Measurements from ENCODE around the gene PSTK.

Gene PSTK, protein sequence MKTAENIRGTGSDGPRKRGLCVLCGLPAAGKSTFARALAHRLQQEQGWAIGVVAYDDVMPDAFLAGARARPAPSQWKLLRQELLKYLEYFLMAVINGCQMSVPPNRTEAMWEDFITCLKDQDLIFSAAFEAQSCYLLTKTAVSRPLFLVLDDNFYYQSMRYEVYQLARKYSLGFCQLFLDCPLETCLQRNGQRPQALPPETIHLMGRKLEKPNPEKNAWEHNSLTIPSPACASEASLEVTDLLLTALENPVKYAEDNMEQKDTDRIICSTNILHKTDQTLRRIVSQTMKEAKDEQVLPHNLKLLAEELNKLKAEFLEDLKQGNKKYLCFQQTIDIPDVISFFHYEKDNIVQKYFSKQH

DNA sequence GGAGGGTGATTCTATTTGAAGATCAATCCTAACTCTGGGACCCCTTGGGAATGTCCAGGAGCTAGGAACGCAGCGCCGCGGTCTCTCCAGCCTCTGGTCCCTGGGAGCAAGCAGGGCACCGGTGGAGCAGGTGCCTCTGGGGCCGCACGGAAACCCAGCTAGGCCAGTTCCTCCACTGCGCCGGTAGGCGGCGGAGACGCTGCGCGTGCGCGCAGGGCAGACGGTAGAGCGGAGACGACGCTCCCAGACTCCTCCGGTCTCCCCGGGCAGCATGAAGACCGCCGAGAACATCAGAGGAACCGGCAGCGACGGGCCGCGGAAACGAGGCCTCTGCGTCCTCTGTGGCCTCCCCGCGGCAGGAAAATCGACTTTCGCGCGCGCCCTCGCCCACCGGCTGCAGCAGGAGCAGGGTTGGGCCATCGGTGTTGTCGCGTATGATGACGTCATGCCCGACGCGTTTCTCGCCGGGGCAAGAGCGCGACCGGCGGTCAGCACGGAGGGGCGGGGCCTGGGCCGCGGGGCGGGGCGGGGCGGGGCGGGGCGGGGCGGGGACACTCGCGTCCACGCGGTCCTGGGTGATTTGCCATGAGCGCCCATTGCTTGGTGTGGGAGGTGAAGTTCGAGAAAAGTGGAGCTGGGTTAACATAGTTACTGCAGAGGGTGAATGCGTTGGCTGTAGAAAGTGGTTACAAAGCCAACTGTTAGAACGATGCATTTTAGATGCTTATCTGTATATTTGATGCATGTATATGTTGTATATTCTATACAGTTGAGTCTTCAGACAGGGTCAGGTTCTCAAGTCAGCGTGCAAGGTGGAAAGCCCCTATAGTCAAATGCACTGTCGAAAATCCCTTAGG is at the start of gene PSTK:
Gene PSTK, plus strand, starts transcription at position 193 of the 857 bp plus-strand sequence. Its CDS starts 79 bp downstream, at position 272.
- DNase-seq (ENCODE audit: low read depth in 2 of 2): peak; percentile 75 to 79

DNA sequence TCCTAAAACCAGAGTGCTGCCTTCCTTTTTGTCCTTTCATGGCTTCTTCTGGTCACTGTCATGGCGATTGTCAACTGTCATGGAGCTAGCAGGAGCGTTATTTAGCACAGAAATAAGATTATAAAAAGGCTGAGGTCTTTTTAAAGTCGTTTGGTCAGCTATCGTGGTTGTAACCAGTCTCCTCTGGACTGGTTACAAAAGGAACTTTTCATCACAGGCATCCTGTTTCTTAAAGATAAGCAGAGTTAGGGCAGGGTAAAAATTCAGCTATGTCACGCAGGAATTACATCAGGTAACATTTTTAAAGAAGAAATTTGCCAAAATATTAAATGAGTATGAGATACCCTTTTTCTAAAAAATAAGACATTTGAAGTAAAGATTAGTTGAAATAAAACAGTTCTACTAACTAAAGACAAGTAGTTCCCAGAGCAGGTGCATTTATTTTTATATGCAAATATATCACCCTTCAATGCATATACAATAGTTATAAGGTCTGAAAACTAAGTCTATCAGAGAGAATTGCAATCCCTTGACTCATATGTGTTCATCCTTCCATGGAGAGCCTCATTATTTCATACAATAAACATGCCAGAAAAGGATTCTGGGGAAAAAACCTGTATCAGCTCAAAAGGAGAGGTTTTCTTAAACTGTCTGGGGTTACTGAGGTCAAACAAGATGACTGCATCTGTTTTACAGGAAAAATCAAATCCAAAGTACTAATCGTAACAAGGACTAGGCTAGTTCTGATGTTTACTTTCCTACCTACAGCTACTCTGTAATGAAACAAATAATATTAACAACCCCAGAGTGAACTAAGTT is 48.9 kb upstream of the PSTK start:
- no peak for DNase-seq (ENCODE audit: low read depth in 2 of 2)

DNA sequence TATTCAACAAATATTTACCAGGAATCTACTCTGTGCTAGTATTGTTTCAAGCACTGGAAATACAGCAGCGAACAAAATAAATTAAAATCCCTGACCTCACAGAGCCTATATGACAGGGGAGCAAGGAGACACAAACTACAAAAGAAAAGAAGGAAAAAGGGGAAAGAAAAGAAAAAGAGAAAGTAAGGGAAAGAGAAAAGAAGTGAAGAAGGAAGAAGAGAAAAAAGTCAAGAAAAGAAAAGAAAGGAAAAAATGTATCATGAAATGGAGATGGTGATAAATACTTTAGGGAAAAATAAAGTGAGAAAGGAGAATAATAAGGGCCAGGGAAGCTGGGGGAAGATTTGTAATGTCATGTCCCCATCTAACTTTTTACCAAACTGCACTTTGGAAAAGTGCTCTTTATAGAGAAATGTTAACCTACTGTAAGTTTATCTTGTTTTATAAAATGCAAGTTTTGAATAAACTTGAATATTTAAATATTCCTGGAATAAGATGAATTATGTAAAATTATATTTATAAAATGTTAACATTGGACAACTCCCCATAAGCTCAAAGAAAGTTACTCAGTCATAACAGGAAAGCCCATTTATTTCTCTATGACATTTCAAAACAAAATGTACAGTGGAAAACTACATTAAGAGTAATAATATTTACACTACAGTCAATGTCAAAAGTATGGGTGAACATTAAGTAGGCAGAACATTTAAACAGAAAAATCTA is 40.9 kb upstream of the PSTK start:
- DNase-seq (ENCODE audit: low read depth in 2 of 2): no peak

DNA sequence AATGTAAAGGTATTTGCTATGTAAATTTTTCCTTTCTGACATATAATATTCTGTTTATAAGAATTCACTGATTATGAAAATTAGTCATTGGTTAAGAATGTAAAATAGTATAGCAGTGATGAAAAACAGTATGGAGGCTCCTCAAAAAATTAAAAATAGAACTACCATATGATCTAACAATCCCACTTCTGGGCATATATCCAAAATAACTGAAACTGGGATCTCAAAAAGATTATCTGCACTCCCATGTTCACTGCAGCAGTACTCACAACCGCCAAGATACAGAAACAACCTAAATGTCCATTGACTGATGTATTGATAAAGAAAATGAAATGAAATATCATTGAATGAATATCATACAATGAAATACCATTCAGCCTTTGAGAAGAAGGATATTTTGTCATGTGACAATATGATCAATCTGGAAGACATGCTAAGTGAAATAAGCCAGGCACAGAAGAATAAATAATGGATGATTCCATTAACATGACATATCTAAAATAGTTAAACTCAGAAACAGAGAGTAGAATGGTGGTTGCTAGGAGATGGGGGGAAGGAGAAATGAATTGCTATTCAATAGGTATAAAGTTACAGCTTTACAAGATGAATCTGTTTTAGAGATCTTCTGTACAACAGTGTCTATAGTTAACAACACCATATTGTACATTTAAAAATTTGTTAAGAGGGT is 40.2 kb upstream of the PSTK start:
- no peak for DNase-seq (ENCODE audit: low read depth in 2 of 2)

DNA sequence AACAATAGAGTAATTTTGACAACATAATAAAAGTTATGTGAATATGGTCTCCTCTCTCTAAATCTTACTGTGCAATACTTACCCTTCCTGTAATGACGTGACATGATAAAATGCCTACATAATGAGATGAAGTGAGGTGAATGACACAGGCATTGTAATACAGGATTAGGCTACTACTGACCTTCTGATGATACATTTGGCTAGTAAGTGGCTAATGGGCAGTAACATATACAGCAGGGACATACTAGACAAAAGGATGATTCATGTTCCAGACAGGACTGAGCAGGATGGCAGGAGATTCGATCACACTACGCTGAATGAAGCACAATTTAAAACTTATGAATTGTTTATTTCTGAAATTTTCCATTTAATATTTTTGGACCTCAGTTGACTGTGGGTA is 30.9 kb upstream of the PSTK start:
- DNase-seq (ENCODE audit: low read depth in 2 of 2): no peak

DNA sequence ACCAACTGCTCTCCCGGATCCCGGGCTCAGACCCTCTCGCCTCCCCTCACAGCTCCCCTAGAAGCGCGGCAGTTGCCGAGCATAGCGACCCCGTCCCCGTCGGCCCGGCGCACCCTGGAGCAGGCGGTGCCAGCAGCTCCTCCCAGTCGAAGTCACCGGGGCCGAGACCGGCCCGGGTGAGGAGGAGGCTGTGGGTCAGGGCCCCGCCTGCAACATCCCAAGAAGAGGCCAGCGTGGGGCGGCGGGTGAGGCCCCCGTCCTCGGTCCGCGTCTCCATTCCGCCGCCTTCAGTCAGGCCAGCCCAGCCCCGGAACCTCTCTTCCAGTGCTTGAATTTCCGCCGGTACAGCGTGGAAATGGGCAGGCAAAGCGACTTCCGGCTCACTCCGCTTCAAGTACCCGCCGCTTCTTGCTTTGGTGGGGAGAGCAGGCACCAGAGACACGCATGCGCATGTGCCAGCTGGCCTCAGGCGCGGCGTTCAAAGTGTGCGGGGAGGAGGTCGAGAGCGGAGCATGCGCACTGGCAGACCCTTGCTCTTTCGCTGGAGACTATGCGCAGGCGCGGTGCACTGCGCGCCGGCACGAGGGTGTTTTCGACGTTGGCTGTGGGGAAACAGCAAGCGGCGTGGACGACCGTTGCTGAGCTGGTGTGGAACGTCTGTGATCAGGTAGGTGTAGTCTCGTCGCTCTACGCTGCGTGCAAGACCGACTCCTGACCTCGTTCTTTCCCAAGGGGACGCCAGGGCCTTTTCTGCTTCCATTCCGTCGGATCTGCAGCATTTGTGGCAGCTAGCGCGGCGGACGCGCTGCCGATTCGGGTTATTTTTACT is 26.1 kb upstream of the PSTK start, which contains the start of gene C10orf88:
Gene C10orf88, minus strand, starts transcription at position 326 of the 829 bp plus-strand sequence. Its CDS starts 49 bp downstream, at position 277.
- peak; percentile 95 to 98 for DNase-seq (ENCODE audit: low read depth in 2 of 2)

DNA sequence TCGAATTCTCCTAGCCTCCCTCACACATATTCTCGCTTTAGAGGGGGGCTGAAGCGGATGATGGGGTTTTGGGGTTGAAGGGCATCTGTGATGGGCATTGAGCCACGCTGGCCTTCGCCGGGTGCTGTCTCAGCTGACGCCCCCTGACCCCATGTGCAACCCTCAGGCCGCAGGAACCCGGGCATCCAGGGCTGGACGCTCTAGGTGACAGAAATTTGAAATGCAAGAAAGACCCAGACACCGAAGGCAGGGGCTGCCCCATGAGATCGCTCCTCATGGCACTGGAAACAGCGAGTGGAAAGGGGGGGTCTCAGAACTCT is 25.5 kb upstream of the PSTK start:
- no peak for DNase-seq (ENCODE audit: low read depth in 2 of 2)

DNA sequence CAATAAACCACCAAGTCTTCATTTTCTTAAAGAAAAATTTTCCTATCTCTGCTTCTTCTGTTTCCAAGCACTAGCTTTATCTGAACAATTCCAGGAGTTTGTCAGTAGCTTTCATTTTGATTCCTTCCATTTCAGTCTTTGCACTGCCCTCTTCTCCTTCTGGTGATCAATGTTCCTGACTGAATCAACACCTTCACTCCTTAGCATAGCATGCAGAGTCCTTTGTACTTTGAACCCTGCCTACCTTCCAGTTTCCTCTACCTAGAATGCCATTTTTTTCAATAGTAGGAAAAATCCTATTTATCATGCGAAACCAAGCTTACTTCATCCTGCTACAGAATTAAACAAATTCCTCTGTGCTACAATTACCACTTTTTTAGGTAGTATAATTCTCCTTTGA is 24.3 kb upstream of the PSTK start:
- no peak for DNase-seq (ENCODE audit: low read depth in 2 of 2)

DNA sequence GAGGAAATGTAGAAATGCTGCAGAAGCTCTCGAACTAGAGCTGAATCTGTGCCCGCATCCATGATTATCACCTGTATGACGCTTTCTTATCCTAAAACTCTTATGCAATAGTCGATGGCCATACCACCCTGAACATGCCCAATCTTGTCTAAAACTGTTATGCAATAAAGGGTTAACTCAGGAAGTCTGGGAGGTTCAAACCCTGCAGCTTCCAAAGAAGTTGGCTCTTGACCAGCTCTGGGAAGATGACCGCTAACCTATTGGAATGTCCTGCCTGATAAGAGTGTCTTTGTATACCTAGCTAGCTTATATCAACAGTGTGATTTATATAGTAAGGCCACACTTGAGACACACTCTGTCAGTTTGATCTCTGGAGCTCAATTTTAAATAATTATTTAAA is 22.7 kb upstream of the PSTK start:
- no peak for DNase-seq (ENCODE audit: low read depth in 2 of 2)

DNA sequence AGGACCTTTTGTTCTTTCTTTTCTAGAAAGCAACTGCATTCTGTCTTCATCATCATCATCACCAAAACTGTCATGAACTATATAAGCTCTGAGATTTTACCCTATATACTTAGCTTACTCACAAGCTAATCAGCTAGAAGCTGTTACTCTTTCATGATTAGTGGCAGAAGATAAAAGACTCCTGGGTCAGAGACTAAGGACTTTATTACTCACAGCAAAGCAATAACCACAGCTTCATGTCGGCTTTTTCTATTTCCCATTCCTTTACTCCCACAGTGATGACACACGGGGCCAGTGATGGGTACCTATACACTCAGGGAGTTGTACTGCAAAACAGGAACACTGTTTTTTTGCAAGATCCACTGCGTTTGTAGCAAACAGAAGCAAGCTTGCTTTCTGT is 17.8 kb upstream of the PSTK start:
- DNase-seq (ENCODE audit: low read depth in 2 of 2): no peak

DNA sequence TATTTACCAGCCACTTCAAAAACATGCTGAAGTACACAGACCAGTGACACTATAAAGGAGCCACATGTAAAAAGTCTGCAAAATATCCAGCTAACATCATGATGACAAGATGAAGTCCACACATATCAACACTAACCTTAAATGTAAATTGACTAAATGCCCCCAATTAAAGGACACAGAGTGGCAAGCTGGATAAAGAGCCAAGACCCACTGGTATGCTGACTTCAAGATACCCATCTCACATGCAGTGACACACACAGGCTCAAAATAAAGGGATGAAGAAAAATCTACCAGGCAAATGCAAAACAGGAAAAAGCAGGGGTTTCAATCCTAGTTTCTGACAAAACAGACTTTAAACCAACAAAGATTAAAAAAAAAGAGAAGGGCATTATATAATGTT is 13.3 kb upstream of the PSTK start:
- DNase-seq (ENCODE audit: low read depth in 2 of 2): no peak

DNA sequence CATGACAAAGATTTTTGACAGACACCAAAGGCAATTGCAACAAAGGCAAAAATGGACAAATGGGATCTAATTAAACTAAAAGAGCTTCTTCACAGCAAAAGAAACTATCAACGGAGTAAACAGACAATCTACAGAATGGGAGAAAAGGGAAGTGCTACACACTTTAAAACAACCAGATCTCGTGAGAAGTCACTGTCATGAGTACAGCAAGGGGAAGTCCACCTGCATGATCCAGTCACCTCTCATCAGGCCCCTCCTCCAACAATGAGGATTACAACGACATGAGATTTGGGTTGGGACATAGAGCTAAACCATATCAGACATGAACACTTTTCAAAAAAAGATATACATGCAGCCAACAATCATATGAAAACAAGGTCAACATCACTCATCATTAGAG is 11.5 kb upstream of the PSTK start:
- no peak for DNase-seq (ENCODE audit: low read depth in 2 of 2)

DNA sequence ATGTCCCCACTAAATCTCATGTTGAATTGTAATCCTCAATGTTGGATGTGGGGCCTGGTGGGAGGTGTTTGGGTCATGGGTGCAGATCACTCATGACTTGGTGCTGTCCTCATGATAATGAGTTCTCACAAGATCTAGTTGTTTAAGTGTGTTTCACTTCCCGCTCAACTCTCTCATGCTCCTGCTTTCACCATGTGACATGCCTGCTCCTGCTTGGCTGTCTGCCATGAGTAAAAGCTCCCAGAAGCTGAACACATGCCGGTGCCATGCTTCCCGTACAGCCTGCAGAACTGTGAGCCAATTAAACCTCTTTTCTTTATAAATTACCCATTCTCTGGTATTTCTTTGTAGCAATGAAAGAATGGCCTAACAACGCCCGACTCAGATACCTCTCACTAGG is 6.2 kb upstream of the PSTK start:
- DNase-seq (ENCODE audit: low read depth in 2 of 2): no peak

DNA sequence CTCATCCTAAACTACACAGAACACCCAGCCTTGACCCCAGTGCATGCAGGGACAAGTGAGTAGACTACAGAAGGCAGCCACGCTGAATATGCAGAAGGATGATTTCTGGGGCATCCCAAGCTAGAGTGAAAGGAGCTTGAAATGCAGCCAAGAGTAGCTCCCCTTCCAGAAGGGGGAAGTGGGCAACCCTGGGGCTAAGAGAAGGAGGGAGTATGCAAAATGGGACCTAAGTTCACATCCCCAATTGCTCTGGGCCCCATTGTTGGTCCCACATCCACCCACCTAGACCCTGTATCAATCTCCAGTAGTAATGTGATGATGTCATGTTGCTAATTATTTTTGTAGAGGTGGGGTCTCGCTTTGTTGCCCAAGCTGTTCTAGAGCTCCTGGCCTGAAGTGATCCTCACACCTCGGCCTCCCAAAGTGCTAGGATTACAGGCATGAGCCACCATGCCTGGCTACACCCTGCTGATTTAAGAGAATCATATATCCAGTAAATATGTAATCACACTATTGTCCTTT is 5.6 kb upstream of the PSTK start:
- no peak for DNase-seq (ENCODE audit: low read depth in 2 of 2)

DNA sequence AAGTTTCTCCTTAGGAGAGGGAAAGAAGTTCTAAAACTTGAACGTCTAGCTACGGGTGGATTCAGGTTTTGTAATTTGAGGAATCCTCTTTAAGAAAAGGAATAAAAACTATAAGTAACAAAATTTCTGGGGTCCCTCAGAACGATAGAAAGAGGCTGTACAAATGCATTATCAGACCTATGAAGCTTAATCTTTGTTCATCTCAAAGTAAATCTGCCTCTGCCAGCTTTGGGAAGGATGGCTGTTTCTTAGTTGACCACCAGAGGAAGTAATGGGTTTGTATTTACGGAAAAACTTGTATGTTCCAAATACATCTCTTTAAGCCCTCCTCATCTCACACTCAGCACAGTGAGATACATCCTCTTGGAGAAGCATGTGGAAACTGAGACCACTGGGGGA is 864 bp downstream of the PSTK start:
- no peak for DNase-seq (ENCODE audit: low read depth in 2 of 2)

DNA sequence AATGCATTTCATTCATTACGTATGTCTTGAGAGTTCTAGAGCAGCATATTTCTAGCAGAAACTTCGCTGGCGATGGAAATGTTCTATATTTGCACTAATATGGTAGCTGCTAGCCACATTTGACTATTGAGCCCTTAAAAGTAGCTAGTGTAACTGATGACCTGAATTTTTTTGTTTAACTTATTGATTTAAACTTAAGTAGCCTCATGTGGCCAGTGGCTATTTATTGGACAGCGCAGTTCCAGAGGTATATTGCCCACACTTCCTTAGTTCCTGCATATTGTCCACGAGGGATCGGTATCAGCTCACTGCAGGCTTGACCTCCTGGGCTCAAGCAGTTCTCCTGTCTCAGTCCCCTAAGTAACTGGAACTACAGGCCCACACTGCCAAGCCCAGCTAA is 3.7 kb downstream of the PSTK start:
- no peak for DNase-seq (ENCODE audit: low read depth in 2 of 2)

DNA sequence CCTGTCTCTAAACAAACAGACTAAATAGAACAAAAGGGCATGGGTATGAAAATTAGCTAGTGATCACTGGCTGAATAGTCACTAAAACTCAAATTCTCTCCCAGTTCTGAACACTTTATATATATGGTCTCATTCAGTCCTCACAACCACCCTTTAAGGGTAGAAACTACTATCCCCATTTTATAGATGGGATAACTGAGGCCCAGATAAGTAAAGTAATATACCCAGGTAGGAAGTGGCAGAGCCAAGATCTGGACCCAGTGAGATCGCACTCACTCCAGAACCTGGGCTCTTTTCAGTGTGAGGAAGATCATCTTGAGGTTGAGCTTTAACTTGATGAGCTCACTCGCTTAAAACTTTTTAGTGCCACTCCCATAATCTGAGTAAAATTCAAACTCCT is 4.5 kb downstream of the PSTK start:
- no peak for DNase-seq (ENCODE audit: low read depth in 2 of 2)

DNA sequence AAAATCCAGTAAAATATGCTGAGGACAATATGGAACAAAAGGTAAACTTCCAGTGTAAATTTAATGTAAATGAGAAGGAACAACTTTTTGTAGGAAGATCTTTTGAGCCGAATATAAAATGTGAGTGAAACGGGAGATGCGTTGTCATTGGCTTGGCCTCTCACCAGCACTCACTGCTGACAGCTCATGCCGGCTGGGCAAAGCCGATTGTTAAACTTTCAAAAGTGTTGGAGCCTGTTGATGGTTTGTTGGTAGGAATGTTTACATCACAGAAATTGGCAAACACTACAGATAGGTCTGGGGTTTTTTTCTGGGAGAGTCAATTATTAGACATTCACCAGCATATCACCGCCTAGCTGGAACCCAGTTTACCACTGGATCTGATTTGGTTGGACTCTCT is 6.1 kb downstream of the PSTK start:
- DNase-seq (ENCODE audit: low read depth in 2 of 2): no peak

DNA sequence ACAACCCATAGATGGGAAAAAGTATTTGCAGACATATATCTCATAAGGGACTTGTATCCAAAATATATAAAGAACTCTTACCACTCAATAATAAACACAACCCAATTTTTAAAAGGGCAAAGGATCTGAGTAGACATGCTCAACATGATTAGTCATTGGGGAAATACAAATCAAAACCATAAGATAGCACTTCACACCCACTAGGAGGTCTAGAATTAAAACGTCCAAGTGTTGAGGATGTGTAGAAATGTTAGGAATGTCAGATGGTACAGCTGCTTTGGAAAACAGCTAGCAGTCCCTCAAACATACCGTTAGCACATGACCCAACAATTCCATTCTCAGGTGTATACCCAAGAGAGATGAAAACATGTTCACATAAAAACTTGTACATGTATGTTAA is 8.3 kb downstream of the PSTK start:
- DNase-seq (ENCODE audit: low read depth in 2 of 2): no peak

DNA sequence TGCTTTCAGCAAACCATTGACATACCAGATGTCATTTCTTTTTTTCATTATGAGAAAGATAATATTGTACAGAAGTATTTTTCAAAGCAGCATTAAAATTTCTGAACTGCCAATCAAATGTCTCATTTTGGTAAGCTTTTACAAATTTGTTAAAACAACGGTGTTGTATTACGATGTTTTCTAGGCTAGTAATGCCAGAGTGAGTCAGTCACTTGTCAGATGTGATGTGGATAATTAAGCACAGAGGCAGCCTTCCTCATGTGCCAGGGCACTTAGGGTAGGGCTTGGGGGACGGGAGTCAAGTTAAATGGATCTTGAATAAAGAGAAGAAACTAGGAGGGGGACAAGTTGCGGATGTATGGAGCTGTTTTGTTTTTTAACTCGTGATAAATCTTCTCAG is 10.1 kb downstream of the PSTK start:
- DNase-seq (ENCODE audit: low read depth in 2 of 2): no peak
